GM19463 (cell line): ENCODE results near the gene PVALEF.

Source experiments
- ATAC-seq: cut with Tn5 transposase; IDR thresholded peaks from one replicate; pipeline ENCODE4 v1.9.1; 2021; ENCODE audit warnings: mild to moderate bottlenecking, moderate library complexity; ENCODE audit not compliant: unreplicated experiment

PVALEF gene

DNA sequence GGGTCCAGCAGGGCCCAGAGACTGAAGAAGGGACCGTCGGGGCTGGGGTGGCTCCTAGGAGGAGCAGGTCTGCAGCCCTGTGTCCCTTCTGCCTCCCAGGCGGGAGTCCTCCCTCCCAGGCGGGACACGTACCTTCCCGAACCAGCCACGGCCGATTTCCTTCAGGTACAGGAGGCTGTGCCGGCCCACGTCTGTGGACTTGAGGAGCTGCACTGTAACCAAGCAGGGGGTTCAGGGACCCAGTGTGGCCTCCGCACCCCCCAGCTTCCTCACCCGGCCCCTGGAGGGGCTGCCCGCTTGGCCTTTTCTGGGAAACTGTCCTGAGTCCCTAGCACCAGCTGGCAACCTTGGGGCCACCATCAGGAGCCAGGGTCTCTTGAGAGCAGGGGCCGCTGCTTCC lies 37.0 kb upstream of the PVALEF start:
- no peak for ATAC-seq

DNA sequence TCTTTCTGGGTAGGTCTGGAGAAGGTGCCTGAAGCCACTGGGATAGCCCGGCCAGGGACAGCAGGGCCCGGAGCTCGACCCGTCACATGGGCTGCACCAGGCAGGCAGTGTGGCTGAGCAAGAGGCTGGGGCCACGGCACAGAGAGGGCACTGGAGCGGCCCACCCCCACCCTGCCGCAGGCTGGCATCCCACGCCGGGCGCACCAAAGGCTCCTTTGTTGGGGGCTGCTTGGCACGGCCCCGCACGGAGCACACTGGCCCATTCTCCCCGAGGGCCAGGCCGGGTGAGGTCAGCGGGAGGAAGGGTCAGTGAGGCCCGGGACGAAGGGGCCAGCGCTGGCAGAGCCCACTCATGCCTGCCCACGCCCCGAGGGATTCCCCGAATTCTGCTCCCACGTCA lies 36.5 kb upstream of the PVALEF start:
- ATAC-seq = no peak

DNA sequence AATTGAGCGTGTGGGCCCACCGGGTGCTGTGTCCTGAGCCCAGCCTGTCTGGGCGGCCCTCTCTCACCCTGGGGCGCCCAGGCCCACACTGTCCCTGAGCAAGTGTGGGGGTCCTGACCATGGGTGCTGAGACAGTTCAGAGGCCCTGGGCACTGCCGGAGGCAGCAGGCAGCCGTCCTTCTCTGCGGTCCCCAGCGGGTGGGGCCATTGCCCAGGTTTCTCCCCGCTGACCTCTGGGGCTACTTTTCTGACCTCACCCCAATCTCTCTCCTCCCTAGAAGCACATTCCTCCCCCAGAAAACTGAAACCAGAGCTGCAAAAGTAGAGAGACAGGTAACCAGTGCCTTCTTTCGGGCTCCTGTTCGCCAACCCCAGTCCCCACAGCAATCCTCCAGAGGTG lies 36.0 kb upstream of the PVALEF start:
- no peak for ATAC-seq

DNA sequence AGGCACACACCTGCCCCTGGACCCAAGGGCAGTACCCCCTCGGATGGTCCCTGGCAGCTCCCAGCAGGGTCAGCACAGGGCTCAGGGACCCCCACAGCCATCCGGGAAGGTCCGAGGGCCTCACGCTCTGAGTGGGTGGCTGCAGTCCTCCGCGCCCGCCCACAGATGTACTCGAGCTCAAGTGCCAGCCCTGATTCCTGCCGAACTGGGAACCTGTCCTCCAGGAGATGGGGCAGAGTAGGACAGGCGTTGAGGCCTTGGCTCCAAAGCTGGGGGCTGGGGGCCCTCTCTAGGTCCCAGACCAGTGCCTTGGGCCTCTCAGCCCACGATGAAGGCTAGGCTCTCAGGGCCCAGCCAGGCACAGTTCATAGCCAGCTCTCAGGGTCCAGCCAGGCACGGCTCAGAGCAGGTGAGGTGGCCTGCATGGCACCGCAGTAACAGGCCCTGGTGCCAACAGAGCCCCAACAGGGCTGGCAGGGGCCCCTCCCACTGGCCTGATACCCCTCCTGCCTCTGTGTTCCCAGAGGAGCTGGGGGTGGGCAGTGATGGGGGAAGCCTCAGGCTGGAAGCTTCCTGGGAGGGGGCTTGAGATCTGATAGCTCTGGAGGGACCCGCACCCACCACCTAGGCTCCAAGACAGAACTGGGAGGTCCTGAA lies 35.5 kb upstream of the PVALEF start:
- no peak for ATAC-seq

DNA sequence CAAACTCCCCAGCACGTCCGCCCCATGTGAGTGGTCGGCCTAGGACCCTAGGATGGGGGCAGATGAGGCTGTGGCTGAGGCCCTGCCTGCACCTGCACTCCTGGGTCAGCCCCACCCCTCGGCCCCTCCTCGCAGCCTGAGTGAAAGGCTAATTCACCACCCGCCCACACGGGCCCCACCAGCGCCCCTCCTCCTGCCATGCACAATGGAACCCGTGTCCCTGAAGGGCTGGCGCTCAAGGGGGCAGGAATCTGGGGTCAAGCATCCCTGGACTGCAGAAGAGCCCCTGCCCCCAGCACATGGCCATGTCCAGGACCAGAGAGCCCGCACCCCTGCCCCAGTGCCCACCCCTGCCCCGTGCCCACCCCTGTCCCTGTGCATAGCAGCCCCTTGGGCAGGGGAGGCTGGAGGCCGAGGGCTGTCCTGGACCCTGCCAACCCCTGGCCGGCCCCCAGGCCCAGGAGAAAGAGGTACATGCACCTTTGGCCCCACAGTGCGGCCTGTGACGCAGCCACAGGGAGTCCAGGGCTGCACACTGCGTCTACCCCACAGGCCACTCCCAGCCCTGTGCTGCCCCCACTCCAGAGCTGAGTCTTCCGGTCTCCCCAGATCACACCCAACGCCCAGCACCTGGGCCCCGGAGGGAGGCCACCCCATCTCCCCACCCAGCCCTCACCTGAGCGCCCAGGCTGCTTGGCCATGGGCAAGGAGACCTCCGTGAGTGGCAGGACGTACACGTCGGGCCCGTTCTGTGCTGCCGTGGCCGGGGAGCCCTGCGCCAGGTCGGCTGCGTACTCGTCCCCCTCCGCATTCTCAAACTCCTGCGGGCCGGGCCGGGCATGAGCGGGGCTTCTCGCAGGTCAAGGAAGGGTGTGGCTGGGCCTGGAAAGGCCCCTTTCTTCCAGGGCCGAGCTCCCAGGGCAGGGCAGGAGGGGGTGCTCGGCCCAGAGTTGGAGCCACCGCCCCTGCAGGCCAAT lies 34.6 kb upstream of the PVALEF start:
- no peak for ATAC-seq

DNA sequence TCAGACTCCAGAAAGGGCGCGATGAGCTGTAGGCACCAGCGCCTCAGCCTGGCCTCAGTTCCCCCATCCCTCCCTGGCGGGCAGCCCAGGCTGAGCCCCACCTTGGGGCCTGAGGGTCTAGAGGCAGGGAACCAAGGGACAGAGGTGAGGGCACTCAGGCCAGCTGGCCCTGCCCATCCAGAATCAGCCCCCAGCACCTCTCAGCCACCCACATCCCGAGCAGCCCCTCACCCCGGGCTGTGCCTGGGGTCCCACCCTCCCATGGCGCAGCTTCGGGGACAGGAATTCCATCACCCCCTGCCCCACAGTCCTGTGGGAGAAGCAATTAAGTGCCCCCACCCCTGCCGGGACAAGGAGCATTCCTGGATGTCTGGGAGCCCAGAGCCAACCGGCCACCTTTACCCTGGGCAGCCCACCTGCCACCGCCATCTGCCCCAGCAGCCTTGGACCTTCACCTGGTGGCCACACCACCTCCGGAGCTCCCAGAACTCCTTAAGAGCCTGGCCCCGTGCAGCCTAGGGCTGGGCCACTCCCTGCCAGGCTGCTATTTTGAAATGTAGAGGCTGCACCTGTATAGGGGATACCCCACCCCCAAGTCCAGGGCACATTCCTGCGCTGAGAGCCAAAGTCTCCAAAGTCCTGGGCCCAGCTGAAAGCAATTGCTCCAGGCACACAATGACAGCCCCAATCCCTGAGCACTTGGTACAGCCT lies 33.7 kb upstream of the PVALEF start:
- no peak for ATAC-seq

DNA sequence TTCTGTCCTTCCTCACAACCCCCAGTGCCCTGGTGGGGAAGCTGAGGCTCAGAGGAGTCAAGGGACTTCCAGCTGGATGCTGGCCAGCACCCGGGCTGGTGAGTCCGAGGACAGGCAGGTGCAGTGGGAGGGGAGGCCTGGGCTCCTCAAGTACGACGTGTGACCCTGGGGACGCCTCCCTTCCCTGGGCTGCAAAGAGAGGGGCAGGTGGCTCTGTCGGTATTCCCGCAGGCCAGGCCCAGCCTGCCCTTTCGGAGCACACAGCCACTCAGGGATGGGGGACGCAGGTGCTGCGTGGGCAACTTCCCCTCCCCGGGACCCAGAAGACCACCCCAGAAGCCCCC lies 33.1 kb upstream of the PVALEF start:
- no peak for ATAC-seq

DNA sequence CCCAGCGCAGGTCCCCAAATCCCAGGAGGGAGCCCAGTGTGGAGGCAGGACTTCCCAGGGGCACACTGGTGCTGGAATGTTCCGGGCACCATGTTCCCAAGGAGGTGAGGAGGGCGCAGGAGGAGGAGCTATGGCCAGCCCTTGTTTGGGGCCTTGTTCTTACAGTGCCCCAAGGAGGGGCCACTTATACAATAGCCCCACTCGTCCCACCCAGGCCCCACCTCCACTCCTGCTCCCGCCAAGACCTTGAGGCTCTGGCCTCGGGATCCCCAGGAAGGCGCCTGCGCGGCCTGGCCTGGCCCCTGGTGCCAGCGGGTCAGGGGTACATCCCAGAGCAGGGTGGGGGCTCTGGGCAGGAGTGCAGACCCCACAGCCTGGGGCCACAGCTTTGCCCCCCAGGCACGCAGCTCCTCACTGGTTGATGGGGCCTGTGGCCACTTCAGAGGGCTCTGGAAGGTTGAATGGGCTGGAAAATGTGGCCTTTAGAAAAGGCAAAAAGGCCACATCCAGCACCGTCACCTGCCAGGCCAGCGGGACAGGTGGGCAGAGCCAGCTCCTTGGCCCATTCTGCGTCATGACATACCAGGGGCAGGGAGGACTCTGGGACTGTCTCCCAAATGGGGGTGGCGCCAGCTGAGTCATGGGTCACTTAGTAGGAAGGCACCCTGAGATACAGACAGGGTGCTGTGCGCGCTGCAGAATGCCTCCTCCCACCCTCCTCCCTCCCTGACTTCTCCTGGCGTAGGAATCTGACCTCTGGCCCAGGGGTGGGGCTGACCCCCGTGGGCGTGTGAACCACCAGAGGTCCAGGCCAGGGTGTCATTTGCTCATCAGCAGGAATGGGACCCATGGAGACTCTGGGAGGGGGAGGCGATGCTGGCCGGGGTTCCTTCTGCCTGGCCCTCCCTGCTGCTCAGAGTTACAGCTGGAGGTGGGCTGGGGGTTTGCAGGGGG lies 32.3 kb upstream of the PVALEF start:
- ATAC-seq = no peak

DNA sequence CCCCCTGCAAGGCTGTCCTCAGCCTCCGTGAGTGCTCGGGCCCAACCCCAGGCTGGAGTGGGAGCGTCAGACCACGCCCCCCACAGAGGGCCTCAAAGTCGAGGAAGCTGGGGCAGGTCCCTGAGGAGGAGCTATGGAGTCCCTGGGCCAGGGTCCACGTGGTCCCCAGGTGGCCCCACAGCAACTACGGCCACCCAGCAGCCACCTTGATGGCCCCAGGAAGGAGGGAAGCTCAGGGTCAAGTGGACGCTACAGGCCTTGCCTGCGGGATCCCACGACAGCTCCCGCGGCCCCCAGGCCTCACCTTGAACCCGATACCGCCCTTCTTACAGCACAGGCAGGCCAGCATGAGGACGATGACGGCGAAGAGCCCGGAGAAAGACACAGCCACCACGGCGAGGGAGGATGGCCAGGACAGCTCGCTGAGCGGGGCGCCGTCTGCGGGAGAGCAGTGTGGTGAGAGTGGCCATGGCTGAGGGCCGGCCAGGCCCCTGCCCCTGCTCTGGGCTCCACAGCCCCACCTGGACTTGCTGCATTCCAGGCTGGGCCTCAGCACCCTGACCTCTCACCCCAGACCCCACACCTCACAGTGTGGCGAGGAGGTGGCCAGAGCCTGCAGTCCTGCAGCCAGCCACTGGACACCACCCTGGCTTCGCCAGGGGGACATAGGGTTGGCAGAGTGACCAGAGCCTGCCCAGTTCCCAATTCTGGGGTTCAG lies 31.1 kb upstream of the PVALEF start:
- ATAC-seq = no peak

DNA sequence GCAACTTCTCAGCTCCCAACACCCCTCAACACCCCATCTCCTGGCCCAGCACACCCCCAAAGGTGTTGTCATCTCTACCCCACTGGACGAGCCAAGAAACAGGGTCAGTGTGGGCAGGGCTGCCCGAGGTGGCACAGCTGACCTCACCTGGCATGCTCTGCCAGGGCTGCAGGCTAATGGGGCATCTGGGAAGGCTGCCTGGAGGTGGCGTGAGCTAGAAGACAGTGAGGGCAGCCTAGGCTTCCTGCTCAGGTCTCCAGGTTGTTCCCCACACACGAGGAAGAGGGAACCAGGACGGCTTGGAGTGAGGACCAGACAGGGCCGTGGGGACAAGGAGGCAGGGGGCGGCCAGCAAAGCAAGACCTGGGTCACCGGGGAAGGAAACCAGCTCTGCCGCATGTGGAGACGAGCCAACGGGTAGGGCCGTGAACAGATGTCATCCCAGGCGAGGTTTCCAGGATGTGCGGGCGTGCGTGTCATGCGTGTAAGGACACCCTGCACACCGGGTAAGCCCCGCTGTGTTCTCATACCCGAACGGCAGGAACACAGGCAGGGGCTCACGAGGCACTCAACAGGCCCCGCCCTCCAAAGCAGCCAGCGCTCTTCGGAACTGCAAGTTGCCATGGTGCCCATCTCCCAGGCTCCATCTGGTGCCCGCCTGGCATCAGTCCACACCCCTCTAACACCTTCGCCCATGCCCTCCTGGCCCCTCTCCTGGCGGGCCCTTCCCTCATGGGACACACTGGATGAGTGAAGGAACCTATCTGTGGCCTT lies 29.6 kb upstream of the PVALEF start:
- no peak for ATAC-seq

DNA sequence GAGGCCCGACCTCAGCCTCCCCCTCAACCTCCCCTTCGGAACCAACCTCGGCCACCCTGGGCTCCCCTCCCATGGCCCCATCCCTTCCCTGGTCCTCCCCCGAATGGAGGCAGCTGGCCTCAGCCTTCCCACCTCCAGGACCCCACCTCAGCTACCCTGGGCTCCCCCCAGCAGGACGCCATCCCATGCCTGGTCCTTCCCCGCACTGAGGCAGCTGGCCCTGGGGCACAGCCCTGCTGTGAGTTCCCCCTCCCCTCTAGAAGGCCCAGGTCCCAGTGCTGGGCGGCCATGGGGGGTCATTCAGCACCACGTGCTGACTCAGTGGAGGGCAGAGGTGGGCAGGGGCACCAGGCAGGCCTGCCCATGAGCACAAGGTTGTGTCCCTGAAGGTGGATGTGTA lies 28.9 kb upstream of the PVALEF start:
- ATAC-seq = no peak

DNA sequence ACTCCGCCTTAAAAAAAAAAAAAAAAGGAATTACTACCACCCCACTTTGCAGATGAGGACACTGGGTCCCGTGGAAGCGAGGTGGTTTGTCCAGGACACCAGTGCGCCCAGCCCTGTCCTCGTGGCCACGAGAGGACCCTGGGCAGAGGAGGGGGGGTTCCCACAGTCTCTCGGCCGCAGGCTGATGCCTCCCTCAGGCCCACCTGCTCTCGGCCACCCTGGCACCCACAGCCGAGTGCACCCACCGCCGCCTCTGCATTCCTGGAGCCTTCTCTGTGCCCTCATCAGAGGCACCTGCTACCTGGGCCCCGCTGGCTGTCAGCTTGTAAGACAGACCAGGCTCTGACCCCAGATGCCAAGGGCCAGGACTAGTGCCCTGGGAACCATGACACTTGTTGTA lies 28.1 kb upstream of the PVALEF start:
- no peak for ATAC-seq

DNA sequence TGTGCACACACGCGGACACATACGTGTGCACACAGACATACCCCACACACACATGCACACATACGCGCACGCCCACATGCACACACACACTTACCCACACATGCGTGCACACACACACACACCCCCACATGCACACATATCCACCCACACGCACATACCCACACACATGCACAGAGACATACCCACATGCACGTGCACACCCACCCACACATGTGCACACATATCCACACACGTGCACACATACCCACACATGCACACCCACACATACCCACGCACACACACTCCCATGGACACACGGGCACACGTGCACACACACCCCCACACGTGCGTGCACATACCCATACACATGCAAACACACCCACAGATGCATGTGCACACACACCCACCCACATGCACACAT lies 27.2 kb upstream of the PVALEF start:
- ATAC-seq = no peak

DNA sequence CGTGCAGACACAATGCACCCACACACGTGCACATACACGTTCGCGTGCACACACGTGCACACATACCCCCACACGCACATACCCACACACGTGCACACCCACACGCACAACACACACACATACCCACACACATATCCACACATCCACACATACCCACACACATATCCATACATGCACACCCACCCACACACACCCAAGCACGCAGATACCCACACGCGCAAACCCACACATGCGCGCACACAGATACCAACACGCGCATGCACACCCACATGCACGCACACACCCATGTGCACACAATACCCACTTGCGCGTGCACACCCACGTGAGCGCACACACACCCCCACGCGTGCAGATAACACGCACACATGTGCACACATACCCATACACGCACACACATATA lies 26.8 kb upstream of the PVALEF start:
- no peak for ATAC-seq

DNA sequence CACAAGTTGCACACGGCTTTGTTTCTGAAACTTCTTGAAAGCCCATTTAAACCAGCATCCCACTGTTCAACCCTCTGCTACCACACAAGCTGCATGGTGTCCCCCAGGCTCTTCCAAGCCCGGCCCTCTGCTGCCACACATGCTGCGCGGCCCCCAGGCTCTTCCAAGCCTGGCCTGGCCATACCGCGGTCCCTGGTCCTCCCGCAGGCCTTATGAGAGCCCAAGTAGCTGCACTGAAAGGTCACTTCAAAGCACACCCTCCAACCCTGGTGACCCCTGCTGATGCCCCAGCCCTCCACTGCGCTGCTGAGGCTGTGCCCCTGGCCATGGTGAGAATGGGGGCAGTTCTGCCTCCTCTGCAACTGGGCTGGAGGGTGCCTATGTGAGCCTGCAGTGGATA lies 25.9 kb upstream of the PVALEF start:
- no peak for ATAC-seq

DNA sequence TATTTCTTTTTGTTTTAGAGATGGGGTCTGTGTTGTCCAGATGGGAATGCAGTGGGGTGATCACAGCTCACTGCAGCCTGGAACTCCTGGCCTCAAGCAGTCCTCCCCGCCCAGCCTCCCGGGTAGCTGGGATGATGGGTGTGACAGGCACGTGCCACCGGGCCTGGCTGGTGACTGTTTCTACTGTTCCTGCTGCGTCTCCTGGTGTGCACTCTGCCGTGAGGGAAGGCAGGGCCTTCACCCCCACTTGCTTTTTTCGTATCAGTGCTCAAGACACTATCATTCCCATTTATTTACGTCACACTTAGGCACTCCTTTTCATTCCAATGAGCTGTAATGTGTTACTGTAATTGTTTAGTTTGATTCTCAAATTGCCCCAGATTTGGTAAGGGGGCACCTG lies 25.3 kb upstream of the PVALEF start:
- no peak for ATAC-seq

DNA sequence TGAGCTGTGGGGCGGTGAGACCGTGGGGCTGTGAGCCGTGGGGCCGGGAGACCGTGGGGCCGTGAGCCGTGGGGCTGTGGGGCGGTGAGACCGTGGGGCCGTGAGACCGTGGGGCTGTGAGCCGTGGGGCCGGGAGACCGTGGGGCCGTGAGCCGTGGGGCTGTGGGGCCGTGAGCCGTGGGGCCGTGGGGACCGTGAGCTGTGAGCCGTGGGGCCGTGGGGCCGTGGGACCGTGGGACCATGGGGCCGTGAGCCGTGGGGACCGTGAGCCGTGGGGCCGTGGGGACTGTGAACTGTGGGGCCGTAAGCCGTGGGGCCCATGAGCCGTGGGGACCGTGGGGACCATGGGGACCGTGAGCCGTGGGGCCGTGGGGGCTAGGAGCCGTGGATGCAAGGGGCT lies 24.6 kb upstream of the PVALEF start:
- ATAC-seq = no peak

DNA sequence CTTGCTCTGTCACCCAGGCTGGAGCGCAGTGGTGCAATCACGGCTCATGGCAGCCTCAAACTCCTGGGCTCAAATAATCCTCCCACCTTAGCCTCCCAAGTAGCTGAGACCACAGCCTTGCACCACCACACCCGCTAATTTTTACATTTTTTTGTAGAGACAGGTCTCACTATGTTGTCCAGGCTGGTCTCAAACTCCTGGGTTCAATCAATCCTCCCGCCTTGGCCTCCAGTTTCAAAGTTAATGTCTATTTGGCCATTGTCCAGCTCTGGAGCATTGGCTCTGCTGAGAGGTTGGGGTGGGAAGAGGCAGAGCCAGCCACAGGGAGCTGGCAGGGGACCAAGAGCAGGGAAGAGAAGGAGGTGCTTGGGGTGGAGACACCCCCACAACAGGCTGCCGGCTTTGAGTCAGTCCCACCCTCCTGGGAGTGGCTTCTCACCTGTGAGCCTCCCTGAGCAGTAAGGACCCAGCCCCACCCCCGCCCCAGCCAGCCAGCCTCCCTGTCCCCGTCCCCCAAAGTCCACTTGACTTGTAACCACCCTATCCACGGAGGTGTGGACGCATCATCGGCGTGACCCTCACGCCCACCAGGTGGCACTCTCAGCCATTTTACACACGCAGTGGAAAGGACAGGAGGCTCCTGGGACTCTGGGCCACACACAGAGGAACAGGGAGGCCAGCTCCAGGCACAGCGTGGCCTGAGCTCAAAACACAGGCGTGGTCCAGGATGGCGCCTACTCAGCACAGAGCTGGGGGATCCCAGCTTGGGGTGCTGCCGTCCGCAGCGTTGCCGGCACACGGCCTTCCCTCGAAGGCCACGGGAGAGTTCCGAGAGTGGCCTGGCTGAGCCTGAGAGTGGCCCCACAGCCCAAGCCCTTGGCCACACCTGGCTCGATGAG lies 22.8 kb upstream of the PVALEF start:
- no peak for ATAC-seq

DNA sequence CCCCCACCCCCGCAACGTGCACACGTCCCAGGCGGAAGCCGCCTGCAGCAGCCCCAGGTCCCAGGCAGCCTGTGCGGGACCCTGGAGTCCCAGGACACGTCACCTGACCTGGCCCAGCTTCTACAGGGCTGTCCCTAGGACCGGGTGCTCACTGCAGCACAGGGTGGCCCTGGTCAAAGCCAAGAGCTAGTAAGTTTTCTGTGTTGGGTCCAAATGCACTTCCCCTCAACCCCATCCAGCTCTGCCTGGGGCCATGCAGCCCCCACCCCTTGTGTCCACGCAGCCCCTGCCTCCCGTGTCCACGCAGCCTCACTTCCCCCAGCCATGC lies 22.1 kb upstream of the PVALEF start:
- ATAC-seq = no peak
